Activated naive CD8-positive, alpha-beta T cell treated with anti-CD3 and anti-CD28 coated beads, Interleukin-2, amount 10 ng/mL, durations not matched to agents 7 days and 5 days (primary cell): ENCODE measurements around the gene CHST6. TPM values are rescaled to one million over a fixed set of nuclear protein-coding genes. Genes with fewer than 3 reads are reported as not detected.
"Not testable (repeated sequence)": the region's sequence is repeated elsewhere in the genome, so short reads cannot be mapped to it uniquely, and the experiment has no call there.

Experiments
- ATAC-seq: fragments of 150-1000 bp; cut with Tn5 transposase; one replicate; pipeline ENCODE4 v1.10.0; 2021; ENCODE audit warnings: low read depth, moderate library complexity
- POLR2A ChIA-PET: fragments of 350-600 bp; sonication (Branson Sonifier 250); formaldehyde crosslinking; loops from one replicate; lab custom pipeline; 2021; ENCODE audit warnings: antibody characterized with exemption; lab: Charles Lee
- DNase-seq: peaks from one replicate; pipeline ENCODE4 v3.0.0; 2021
- H3K27ac Mint-ChIP-seq: one replicate; pipeline ENCODE4 v1.8.0; 2022; ENCODE audit warnings: mild to moderate bottlenecking, mixed read lengths
- H3K27me3 Mint-ChIP-seq: one replicate; pipeline ENCODE4 v1.8.0; 2022; ENCODE audit warnings: mild to moderate bottlenecking, moderate library complexity, mixed read lengths
- H3K36me3 Mint-ChIP-seq: one replicate; pipeline ENCODE4 v1.8.0; 2021; ENCODE audit warnings: mild to moderate bottlenecking, mixed read lengths
- H3K4me1 Mint-ChIP-seq: one replicate; pipeline ENCODE4 v1.8.0; 2021; ENCODE audit warnings: mixed read lengths
- H3K4me3 Mint-ChIP-seq: one replicate; pipeline ENCODE4 v1.8.0; 2022; ENCODE audit warnings: mild to moderate bottlenecking, moderate library complexity, mixed read lengths
- H3K9me3 Mint-ChIP-seq: one replicate; pipeline ENCODE4 v1.8.0; 2021; ENCODE audit warnings: mixed read lengths
- total RNA-seq, 2 experiments: library from RNA; stranded (reverse); gene quantifications; one replicate each; pipeline ENCODE4 v1.2.3, GENCODE V29; 2021

Gene CHST6
- total RNA-seq, 2 experiments from 2014 or later, result 0.06 TPM; not detected in 1

DNA sequence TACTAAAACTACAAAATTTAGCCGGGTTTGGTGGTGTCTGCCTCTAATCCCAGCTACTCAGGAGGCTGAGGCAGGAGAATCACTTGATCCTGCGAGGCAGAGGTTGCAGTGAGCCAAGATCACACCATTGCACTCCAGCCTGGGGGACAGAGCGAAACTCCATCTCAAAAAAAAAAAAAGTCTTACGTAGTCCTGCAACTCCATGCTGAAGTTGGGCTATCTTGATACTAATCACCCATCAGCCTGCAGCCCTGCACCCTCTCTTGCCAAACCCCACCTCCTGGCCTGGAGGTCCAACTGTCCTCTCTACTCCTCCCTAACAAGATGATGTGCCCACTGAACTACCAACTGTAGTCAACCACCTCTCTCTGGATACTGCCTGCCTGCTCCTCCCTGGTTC, 35.5 kb downstream of the CHST6 start:
- H3K4me3 Mint-ChIP-seq, result no peak overlapping the region
- H3K9me3 Mint-ChIP-seq, result no peaks in the 10 kb centered on the region
- H3K36me3 Mint-ChIP-seq, result peaks cover 12% of the 10 kb centered on the region
- POLR2A ChIA-PET, result no interaction called here
- H3K27ac Mint-ChIP-seq, result no peak overlapping the region
- H3K4me1 Mint-ChIP-seq, result peaks cover 23% of the 10 kb centered on the region
- no peaks in the 10 kb centered on the region for H3K27me3 Mint-ChIP-seq
- ATAC-seq, result no peak
- no peak for DNase-seq

DNA sequence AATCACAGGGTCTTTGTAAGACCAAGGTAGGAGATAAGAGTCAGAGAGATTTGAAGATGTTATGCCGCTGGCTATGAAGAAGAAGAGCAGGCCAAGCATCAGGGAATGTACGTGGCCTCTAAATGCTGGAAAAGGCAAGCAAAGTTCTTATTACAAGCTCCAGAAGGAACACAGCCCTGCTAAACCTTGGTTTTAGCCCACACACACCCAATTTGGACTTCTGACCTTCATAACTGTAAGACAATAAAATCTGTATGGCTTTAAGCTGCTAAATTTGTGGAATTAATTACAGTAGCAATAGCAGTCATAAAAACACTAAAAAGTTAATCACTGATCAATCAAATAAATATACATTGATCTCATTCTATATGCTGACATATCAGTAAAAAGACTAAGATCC, 36.8 kb downstream of the CHST6 start:
- no peak for ATAC-seq
- peaks cover 24% of the 10 kb centered on the region for H3K4me1 Mint-ChIP-seq
- POLR2A ChIA-PET, result no interaction called here
- no peak for DNase-seq
- no peaks in the 10 kb centered on the region for H3K27me3 Mint-ChIP-seq
- H3K36me3 Mint-ChIP-seq, result peaks cover 11% of the 10 kb centered on the region
- no peak overlapping the region for H3K4me3 Mint-ChIP-seq
- no peak overlapping the region for H3K27ac Mint-ChIP-seq
- no peaks in the 10 kb centered on the region for H3K9me3 Mint-ChIP-seq

DNA sequence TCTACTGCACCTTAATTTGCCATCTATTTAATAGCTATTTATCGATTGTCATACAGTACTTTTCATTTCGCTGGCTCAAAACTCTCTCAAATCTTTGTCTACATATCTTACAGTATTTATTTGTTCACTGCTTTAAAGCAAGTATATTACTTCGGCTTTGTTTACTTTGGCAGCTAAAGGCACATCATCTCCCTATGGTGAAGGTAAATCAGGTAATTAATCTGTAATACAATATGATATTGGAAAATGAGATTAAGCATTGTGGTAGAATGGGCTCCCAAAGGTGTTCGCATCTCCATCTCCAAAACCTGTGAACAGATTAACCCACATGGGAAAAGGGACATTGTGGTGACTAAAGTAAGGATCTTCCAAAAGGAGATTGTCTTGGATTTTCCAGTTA, 37.2 kb downstream of the CHST6 start:
- no peak overlapping the region for H3K27ac Mint-ChIP-seq
- no peak overlapping the region for H3K4me3 Mint-ChIP-seq
- peaks cover 21% of the 10 kb centered on the region for H3K4me1 Mint-ChIP-seq
- H3K36me3 Mint-ChIP-seq, result peaks cover 11% of the 10 kb centered on the region
- POLR2A ChIA-PET, result no interaction called here
- H3K27me3 Mint-ChIP-seq, result no peaks in the 10 kb centered on the region
- no peak for ATAC-seq
- DNase-seq, result no peak
- no peaks in the 10 kb centered on the region for H3K9me3 Mint-ChIP-seq

DNA sequence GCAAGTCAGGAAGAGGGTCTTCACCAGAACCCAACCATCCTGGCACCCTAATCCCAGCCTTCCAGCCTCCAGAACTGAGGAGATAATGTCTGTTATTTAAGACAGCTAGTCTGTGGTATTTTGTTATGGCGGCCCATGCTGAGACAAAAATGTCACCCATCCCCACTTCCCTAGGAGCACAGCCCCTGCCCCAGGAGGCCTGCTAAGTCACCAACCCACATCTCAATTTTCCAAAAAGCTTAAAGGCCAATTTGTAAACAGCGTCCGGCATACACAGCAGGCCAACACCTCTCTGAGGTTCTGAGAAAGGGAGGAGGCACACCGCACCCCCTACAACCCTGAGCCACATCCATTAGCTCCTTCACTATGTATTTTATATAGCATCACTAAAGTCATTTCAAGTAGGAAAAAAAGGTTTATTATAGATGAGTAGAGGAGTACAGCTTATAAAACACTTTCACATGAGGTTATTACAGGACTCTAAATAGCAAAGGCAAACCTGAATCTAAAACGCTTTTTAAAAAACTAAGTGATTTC, 37.7 kb downstream of the CHST6 start:
- Mint-ChIP-seq H3K27ac (no peak overlapping the region), H3K4me1 (peaks cover 20% of the 10 kb centered on the region), H3K4me3 (no peak overlapping the region), H3K27me3 (no peaks in the 10 kb centered on the region), H3K36me3 (peaks cover 11% of the 10 kb centered on the region), H3K9me3 (no peaks in the 10 kb centered on the region)
- POLR2A ChIA-PET, result no interaction called here
- no peak for DNase-seq
- no peak for ATAC-seq

DNA sequence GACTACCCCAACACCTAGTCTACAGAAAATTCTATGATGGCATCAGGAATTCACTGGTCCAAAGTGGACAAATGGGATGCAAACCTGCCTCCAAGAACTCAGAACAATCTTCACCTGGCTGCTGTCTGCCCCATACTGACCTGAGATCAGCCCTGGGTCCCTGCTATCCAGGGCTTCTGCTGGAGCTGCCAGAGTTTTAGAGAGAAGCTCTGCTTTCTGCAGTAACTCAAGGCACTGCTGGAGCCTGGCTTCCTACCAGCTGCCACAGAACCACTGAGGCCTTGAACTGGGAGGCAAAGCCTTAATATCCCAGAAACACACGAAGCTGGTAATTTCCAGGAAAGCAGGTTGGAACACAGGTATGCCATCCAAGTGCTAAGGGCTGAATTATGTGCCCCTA, 38.3 kb downstream of the CHST6 start:
- ATAC-seq (no peak), DNase-seq (no peak)
- Mint-ChIP-seq H3K36me3 (peaks cover 11% of the 10 kb centered on the region), H3K4me1 (peaks cover 15% of the 10 kb centered on the region), H3K4me3 (no peak overlapping the region), H3K9me3 (no peaks in the 10 kb centered on the region), H3K27ac (no peak overlapping the region), H3K27me3 (no peaks in the 10 kb centered on the region)
- POLR2A ChIA-PET, result no interaction called here

DNA sequence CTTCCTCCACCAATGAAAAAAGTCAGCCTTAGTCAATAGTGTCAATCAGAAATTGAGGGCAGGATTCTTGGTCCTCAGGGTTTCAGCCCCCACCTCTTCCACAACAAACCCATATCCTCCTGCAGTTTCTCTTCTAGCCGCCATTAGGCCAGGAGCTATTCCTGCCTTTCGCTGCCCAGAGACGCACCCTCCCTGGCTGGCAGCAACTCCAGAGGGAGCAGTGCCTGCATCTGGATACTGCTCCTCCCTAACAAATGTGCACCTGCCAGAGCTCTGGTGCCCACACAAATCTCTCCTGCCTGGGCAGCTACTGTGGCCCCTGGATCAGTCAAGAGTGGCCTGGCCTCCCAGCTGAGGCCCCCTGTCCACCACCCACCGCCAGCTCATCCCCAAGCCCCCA, 38.8 kb downstream of the CHST6 start:
- ATAC-seq, H3K9me3 Mint-ChIP-seq, H3K27me3 Mint-ChIP-seq, DNase-seq, POLR2A ChIA-PET, H3K27ac Mint-ChIP-seq, H3K4me3 Mint-ChIP-seq: not testable (repeated sequence)
- Mint-ChIP-seq H3K36me3 (peaks cover 13% of the 10 kb centered on the region), H3K4me1 (peaks cover 14% of the 10 kb centered on the region)

DNA sequence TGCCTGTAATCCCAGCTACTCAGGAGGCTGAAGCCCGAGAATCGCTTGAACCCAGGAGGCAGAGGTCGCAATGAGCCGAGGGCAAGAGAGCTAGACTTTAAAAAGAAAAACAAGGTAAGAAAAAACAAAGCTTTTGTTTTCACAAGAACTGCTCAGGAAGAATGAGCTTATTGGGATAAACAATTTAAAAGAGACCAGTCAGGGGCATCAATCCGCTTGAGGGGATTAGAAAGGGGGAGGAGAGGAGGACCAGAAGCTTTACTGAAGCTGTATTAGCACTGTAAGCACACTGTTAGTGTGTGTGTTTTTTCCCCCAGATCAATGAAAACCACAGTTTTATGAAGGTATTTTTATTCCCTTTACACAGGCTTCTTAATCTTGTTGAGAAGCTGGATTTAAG, 39.6 kb downstream of the CHST6 start:
- Mint-ChIP-seq H3K9me3 (no peaks in the 10 kb centered on the region), H3K36me3 (peaks cover 18% of the 10 kb centered on the region), H3K4me3 (no peak overlapping the region), H3K27ac (no peak overlapping the region), H3K4me1 (peaks cover 13% of the 10 kb centered on the region), H3K27me3 (no peaks in the 10 kb centered on the region)
- ATAC-seq (no peak), DNase-seq (no peak)
- POLR2A ChIA-PET, result no interaction called here

DNA sequence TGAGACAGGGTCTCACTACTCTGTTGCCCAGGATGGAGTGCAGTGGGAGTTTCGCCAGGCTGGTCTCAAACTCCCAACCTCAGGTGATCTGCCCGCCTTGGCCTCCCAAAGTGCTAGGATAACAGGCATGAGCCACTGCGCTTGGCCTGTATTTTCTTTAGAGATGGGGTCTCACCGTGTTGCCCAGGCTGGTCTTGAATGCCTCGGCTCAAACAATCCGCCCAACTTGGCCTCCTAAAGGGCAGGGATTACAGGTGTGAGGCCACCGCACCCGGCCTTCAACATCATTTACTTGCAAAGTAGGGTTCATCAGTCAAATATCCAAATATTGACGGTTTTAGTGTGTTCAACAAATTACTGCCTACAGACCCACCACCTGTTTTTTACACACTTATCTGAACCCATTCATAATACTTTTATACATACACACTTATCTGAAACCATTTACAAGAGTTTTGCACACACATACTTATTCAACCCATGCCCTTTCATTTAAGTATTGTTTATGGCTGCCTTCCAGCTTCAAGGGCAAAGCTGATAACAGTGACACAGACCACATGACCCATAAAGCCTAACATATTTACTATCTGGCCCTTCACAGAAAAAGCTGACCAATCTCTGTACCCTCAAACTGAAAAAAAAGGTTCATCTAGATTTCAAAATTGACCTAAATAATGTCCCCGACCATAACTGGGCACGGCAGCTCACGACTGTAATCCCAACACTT, 42.6 kb downstream of the CHST6 start:
- H3K27ac Mint-ChIP-seq, result no peak overlapping the region
- peaks cover 9% of the 10 kb centered on the region for H3K36me3 Mint-ChIP-seq
- H3K9me3 Mint-ChIP-seq, result no peaks in the 10 kb centered on the region
- DNase-seq (no peak), ATAC-seq (no peak)
- peaks cover 10% of the 10 kb centered on the region for H3K4me1 Mint-ChIP-seq
- H3K4me3 Mint-ChIP-seq, result no peak overlapping the region
- POLR2A ChIA-PET, result interaction anchor here (0.6 kb wide), 1 partner anchor 12 kb away, joined by 3 read pairs; no protein-coding TSS in a partner anchor
- no peaks in the 10 kb centered on the region for H3K27me3 Mint-ChIP-seq

DNA sequence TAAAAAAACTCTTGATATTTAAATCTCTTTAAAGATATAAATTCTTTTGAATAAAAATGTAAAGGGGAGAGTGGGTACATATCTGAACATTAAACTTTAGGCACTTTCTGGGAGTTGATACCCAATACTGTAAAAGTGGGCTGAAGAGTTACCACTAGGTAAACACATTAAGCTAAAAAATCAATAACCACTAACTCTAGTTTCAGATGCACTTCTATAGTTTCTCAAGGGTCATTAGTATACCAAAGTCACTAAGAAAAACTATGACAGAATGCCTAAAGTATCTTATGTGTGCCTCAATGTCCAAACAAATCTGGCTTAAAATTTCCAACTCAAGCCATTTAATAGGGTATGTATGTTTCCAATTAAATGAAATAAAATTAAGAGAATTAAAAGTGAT, 48.8 kb downstream of the CHST6 start:
- Mint-ChIP-seq H3K4me3 (no peak overlapping the region), H3K27ac (no peak overlapping the region), H3K4me1 (no peaks in the 10 kb centered on the region), H3K9me3 (no peaks in the 10 kb centered on the region), H3K27me3 (no peaks in the 10 kb centered on the region), H3K36me3 (peaks cover 10% of the 10 kb centered on the region)
- no peak for ATAC-seq
- POLR2A ChIA-PET, result no interaction called here
- DNase-seq, result no peak

DNA sequence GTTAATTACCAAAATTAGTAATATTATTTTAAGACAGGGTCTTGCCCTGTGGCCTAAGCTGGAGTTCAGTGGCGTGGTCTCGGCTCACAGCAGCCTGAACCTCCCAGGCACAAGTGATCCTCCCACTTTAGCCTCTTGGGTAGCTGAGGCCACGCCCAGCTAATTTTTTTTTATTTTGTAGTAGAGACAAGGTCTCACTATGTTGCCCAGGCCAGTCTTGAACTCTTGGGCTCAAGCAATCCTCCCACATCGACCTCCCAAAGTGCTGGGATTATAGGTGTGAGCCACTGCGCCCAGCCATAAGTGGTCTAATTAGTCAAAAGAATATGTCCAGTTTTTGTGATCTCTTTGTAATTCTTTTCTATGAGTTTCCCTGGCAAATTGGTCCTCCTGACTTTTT, 49.9 kb downstream of the CHST6 start:
- POLR2A ChIA-PET, result no interaction called here

DNA sequence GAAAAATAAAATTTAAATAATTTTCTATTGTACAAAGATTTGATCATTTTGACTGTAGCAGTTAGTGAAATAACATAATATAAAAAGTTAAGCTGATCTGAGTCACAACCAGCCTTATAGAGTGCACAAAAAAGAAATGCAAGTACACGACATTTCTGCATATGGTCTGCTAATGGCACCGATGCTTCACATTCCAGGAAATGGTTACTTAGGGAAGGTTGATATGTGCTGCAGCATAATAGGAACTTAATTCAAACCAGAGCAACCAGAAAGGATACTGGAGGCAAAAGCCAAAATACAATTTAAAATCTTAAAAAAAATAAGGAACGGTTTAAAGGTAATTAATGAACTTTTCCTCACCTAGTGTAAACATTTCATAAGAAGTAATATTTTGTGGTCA, 51.9 kb downstream of the CHST6 start:
- Mint-ChIP-seq H3K9me3 (no peaks in the 10 kb centered on the region), H3K4me1 (no peaks in the 10 kb centered on the region), H3K27me3 (no peaks in the 10 kb centered on the region), H3K4me3 (no peak overlapping the region), H3K27ac (no peak overlapping the region), H3K36me3 (peaks cover 5% of the 10 kb centered on the region)
- DNase-seq (no peak), ATAC-seq (no peak)
- POLR2A ChIA-PET, result no interaction called here

More for the DNA sequence above, 49.9 kb downstream of the CHST6 start:
- Mint-ChIP-seq H3K4me3 (no peak overlapping the region), H3K4me1 (no peaks in the 10 kb centered on the region), H3K27ac (no peak overlapping the region), H3K36me3 (peaks cover 5% of the 10 kb centered on the region), H3K9me3 (no peaks in the 10 kb centered on the region), H3K27me3 (no peaks in the 10 kb centered on the region)
- DNase-seq, result no peak
- ATAC-seq, result no peak

DNA sequence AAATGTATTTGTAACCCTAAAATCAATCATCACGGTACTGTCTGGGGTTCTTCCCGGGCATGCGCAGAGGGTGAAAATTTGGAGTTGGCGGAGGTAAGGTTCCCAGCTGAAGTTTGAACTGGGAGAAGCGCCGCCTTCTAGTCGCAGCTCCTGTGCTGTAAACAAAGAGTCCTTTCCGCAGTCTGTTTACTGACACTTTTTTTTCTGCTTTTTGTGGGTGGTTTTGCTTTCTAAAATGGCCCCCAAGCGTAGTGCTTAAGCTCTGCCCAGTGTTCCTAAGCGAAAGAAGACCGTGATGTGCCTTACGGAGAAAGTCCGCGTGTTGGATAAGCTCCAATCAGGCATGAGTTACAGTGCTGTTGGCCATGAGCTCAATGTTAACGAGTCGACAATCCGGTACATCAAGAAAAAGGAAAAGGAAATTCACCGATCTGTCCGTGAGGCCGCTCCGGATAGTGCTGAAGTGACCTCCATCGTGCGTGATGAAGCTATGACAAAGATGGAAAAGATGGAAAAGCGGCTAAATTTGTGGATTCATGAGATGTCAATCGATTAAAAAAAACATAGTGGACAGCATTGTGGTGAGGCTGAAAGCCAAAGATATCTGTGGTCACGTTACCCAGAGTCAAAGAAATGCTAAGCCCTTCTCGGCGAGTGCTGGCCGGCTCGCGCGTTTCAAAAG, 61.4 kb downstream of the CHST6 start:
- POLR2A ChIA-PET, result interaction anchor here (0.6 to 2.8 kb wide), 14 partner anchors 13 to 1757 kb away, joined by 3 to 23 read pairs (median 4); partner anchors contain the start of genes ADAT1, KARS1, MON1B and TERF2IP
- Mint-ChIP-seq H3K9me3 (no peaks in the 10 kb centered on the region), H3K36me3 (peaks cover 8% of the 10 kb centered on the region), H3K27ac (peak overlapping the region; percentile 91), H3K4me3 (peak overlapping the region; percentile 90), H3K27me3 (peaks cover 3% of the 10 kb centered on the region), H3K4me1 (peaks cover 24% of the 10 kb centered on the region)
- ATAC-seq (peak; percentile 68), DNase-seq (no peak)

DNA sequence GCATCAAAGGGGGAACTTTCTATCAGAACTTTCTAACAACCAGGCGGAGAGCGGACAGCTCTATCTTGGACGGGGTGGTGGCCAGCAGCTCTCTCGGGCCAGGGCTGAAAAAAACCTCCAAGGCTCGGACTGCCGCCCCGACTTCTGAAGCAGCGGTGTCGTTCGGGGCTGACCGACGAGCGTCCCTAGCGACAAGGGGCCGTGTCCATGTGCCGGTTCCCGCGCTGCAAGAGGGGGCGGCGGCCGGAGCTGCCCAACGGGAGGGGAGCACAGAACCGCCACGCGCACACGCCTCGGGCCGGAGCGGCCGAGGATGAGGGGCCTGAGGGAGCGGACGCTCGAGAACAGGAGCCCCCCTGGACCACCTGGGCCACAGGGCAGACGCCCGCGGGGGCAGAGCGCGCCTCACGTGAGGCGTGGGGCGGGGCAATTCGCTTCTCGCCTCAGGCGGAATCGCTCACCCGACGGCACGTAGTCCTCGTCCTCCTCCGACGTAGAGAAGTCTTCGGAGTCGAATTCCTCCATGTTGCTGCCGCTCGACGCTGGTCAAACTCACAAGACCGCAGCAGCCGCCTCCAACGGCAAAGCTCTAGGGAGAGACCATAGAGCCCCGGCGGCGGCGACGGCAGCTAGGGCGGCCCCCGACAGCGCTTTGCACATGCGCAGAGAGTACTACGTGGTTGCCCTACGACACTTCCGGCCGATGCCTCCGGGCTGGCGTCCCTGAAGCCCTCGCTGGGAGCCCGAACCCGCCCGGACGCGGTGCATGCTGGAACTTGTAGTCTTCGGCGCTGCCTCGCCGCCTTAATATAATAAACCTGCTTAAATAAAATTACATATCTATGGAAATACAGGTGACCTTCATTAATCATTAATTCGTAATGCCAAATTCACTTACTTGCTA, 62.2 kb downstream of the CHST6 start, which contains the start of gene CFDP1:
Gene CFDP1, minus strand, starts transcription at position 676 of the 904 bp plus-strand sequence. Its CDS starts 151 bp downstream, at position 525.
- Mint-ChIP-seq H3K4me3 (peak within 1 kb of the TSS; percentile 90), H3K36me3 (peaks cover 9% of the 10 kb centered on the region), H3K4me1 (peaks cover 24% of the 10 kb centered on the region)

More for the DNA sequence above, 62.2 kb downstream of the CHST6 start, which contains the start of gene CFDP1:
- H3K27me3 Mint-ChIP-seq, result peaks cover 3% of the 10 kb centered on the region
- ATAC-seq (peak; percentile 93), DNase-seq (peak; percentile 93)
- H3K27ac Mint-ChIP-seq, result peak within 1 kb of the TSS; percentile 91
- POLR2A ChIA-PET, result interaction anchor here (0.6 to 2.8 kb wide), 13 partner anchors 12 to 1755 kb away, joined by 3 to 23 read pairs (median 4); partner anchors contain the start of genes ADAT1, KARS1, TERF2IP and TMEM170A
- H3K9me3 Mint-ChIP-seq, result no peaks in the 10 kb centered on the region
